HuH-7 (cell line): ENCODE results near the gene ECI1.
"Not testable (repeated sequence)": the region's sequence is repeated elsewhere in the genome, so short reads cannot be mapped to it uniquely, and the experiment has no call there.

ENCODE experiments used
- DNase-seq: peaks from one replicate; pipeline ENCODE4 v3.0.0; 2011; ENCODE audit warnings: low spot score

The ECI1 gene

DNA sequence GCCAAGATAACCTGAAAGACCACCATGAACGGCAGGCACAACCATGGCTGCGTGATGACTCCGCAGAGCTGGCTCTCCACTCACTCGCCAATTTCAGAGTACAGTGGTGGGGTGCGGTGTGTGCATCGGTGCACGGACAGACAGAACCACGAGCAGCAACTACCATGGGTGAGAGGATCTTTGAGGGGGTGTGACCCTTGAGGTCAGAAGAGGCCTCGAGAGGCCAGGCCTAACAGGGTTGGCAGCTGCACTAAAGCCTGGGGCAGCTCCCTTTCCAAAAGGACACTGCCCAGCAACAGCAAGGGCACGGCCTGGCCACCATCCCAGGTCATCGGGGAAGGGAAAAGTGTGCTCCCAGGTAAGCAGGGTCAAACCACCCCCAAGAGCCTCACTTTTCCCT lies 1.9 kb upstream of the ECI1 start:
- DNase-seq: no peak

DNA sequence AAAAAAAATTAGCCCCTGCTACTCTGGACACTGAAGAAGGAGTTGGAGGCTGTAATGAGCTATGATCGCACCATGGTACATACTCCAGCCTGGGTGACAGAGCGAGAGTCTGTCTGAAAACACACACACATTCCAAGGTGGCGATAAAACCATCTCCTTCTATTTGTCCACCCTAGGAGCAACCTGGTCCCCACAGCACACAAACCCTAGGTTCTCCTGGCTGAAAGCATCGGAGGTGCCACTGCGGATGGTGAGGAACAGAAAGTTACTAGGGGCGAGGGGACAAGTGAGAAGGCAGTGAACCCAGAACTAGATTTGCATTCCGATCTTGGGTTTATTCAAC lies 1.4 kb upstream of the ECI1 start:
- DNase-seq: no peak

DNA sequence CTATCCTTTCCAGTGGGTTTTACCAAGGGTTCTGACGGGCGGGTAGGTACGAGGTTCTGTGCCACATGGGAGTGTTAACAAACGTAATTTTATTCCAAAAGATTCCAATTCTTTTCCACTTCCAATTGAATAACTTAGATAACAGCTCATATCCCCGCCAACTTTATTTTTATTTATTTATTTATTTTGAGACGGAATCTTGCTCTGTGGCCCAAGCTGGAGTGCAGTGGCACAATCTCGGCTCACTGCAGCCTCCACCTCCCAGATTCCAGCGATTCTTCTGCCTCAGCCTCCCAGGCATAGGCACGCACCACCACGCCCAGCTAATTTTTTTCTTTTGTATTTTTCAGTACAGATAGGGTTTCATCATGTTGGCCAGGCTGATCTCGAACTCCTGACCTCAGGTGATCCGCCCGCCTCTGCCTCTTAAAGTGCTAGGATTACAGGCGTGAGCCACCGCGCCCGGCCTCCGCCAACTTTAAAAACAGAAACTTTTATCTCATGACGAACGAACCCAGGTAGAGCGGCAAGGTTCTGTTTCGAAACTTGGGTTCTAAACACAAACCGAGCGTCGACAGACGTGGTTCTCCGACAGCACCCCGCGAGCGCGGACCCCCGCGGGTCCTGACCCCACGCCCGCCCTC lies 613 bp downstream of the ECI1 start:
- DNase-seq: no peak

DNA sequence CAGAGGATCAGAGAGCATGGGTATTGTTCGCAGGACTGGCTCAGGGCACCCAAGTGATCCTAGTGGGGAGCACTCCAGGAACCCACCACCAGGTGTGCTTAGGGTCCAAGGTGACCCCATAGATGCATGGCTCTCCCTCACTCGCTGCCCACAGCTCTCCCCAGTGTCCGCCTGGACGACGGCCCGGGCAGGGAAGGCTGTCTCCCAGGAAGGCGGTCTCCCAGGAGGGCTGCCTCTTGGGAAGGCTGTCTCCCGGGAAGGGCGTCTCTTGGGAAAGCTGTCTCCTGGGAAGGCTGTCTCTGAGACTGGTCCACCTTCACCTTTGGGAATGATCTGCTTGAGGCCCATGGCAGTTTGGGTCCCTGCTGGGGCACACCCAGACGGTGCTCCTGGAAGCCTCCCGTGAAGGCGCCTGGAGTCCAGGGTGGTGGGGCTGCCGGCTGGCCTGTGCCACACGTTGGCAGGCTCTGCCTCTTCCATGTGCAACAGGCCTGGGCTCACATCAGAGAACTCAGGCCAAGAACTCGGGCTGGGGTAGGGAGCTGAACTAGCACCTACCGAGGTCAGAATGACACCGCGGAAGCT lies 5.0 kb downstream of the ECI1 start:
- DNase-seq: no peak

DNA sequence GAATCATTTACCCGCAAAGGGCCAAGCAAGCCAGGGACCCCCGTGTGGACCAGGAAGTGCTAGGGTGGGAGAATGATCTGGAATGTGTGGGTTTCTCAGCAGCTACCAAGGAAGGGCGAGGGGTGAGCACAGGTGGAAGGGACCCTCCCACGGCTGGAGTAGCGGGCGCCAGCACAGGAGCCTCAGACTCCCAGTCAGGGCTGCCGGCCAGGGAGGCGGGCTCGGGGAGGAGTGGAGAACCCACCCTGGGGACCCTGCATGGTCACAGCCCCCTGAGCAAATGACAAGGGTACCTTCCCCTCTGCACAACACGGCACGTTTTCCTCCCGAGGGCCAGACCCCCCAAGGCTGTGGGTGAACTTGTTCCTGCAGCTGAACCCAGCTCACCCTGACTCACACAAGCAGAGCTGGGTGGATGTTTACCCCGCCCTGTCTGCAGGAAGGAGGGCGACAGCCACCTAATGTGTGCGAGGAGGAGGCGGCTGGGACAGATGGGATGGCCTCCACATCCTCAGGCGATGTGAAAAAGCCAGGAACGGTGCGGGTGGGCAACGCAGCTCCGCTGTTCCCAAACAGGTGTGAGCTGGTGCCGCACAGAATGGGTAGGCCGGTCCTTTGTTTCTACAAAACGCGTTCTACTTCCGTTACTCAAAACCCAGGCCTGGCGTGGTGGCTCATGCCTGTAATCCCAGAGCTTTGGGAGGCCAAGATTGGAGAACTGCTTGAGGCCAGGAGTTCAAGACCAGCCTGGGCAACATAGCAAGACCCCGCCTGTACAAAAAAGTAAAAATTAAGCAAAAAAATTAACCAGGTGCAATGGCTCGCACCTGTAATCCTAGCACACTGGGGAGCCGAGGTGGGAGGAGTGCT lies 6.2 kb downstream of the ECI1 start:
- DNase-seq: no peak

DNA sequence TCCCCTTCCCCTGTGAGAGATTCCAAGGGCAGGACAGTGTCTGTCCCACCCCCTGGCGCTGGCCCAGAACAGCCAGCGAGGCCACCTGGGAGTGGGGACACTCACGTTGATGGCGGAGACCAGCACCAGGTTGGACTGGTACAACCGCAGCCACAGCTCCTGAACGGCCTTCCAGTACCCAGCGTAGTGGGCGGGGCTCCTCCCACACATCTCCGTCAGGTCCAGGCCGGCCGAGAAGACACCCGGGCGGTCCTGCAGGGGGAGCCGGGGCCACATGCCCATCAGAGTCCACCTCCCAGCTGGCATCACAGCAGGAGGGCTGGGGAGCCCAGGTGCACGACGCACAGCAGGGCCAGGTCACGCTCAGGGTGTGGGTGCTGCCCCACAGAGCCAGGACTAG lies 7.1 kb downstream of the ECI1 start:
- no peak for DNase-seq

DNA sequence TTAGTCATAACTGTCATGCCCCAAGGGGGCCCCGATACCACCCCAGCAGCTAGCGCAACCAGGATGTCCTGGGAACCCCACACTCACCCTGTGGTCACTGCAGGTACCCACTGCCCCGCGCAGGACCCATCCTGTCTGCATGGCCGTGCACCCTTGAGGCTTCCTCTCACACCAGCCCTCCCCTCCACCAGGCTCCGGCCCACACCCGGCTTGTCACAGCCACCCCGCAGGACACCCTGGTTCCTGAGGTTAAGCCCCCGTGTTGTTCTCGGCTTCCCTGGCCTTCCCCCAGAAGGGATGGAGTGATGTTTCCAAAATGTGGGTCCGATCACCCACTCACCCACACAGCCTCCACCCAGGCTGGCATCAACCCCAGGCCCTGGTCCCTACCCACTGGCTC lies 7.6 kb downstream of the ECI1 start:
- no peak for DNase-seq

DNA sequence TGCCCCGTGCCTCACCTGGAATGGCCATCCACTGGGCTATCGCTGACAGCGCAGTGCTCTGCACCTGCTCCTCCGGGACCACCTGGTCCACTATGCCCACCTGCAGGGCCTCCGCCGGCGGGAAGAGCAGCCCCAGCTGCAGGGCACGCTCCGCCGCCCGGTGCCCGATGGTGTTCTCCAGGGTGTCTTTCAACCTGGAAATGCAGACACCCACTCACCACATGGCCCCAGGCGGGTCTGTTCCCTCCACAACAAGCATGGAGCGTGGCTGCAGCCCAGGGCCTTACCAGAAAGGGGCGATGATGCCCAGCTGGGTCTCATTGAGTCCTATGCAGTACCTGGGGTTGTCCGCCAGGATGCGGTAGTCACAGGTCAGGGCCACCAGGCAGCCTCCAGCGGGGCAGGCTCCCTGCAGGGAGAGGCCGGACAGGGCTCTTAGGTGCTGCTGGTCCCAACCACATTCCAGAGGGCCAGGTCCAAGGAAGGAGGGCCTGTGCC lies 8.3 kb downstream of the ECI1 start:
- DNase-seq: peak; percentile 73

DNA sequence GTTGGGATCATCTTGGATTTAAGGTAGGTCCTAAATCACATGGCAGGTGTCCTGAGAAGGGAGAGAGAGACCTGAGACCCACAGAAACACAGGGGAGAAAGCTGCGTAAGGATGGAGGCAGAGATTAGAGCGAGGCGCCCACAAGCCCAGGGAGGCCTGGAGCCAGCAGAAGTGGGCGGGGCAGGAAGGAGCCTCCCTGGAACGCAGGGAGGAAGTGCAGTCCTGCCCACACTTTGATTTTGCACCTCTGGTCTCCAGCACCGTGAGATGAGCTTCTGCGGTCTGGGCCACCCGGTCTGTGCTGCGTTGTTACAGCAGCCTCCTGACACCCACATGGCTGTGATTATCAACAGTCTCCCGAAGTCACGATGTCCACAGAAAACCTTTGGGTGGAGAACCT lies 8.8 kb downstream of the ECI1 start:
- no peak for DNase-seq

DNA sequence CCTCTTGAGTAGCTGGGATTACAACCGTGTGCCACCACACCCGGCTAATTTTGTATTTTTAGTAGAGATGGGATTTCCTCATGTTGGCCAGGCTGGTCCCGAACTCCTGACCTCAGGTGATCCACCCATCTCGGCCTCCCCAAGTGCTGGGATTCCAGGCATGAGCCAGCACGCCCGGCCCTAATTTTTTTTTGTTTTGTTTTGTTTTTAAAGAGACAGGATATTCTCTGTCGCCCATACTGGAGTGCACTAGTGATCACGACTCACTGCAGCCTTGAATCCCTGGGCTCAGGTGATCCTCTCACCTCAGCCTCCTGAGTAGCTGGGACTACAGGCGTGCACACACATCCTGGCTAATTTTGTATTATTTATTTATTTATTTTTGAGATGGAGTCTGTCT lies 11.1 kb downstream of the ECI1 start:
- not testable (repeated sequence) for DNase-seq

DNA sequence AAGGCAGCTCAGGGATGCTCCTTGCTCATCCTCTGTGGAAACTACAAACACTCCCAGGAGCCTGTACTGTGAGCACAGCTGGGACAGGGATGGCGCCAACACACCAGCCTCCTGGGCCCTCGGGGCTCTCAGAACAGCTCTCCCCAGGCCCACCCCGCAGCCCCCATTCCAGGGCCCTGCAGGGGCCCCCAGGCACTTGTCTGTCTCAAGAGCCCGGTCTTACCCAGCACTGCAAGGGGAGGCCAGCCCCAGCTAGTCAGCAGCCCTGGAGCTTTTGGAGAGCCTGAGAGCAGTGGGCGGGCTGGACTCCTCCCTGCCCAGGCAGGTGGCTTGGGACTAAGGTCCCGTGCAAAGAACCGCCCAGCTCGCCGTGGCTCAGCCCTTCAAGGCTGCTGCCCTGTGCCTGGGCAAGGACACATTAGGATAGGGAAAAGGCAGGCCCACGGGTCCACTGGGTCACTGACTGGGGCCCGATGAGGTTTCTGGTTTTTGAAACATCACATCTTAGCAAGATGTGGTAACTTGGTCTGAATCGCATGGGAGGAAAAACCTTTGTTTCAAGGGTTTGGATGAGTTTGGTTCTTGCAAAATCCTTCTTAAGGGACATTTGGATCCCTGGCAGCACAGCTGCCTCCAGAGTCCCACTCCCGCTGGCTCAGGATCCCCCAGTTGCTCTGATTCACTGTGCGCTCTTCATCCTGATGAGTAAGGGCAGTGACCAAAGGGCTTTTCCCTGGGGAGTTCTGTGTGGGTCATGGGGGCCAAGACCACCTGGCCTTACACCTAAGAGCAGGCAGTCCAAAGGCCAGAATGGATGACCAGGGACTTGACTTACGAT lies 12.3 kb downstream of the ECI1 start:
- DNase-seq: no peak

DNA sequence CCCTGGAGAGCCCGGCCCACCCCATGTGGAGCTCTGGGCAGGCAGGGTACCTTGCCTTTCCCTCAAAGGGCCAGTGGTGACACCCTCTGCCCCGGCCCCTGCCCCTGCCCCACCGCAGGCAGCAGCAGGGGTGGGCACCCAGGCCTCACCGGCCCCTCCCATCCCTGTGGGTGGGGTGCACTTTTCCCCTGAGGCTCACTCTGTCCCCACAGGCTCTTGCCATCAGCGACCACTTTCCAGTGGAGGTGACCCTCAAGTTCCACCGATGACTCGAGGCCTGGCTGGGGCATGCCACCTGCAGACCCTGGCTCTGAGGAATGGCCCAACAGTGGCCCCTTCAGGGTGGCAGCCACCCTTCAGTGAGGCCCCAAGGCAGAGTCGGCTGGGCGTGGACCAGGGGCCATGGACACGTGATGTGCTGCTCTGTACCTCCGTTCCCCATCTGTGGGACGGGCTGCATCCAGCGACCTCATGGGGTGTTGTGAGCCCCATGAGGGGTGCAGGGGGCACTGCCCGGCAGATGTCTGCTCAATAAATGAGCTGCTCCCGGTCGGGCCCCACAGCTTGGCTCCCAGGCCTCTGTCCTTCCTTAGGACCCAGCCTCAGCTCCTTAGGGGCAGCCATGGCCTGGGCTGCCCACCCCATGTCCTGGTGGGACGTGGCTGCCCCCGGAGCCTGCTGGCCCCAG lies 13.1 kb downstream of the ECI1 start:
- no peak for DNase-seq

DNA sequence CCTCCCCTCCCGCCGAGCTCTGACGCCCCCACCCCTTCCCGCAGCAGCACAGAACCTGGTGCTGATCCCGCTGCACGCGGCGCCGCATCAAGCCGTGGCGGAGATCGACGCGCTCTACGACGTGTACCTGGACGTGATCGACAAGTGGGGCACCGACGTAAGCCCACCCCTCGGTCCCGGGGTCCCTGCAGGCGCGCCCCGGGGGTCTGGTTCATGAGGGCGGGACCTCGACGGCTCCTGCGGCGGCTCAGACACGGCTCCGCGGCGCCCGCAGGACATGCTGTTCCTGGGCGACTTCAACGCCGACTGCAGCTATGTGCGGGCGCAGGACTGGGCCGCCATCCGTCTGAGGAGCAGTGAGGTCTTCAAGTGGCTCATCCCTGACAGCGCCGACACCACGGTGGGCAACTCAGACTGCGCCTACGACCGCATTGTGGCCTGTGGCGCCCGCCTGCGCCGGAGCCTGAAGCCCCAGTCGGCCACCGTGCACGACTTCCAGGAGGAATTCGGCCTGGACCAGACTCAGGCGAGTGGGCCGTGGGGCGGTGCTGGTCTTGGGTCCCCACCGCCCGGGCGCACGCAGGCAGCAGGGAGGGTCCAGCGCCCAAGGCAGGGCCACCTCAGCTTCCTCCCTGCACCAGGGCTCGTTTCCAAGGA lies 13.8 kb downstream of the ECI1 start:
- DNase-seq: no peak

DNA sequence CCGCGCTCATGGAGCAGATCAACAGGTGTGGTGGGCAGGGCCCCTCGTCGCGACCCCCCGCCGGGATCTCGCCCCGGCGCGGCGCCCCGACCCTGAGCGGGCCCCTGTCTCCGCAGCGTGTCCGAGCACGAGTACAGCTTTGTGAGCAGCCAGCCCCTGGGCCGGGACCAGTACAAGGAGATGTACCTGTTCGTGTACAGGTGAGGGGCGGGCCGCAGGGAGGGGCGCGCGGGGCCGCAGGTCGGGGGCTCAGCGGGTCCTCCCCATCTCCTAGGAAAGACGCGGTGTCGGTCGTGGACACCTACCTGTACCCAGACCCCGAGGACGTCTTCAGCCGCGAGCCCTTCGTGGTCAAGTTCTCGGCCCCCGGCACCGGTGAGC lies 14.3 kb downstream of the ECI1 start:
- no peak for DNase-seq

DNA sequence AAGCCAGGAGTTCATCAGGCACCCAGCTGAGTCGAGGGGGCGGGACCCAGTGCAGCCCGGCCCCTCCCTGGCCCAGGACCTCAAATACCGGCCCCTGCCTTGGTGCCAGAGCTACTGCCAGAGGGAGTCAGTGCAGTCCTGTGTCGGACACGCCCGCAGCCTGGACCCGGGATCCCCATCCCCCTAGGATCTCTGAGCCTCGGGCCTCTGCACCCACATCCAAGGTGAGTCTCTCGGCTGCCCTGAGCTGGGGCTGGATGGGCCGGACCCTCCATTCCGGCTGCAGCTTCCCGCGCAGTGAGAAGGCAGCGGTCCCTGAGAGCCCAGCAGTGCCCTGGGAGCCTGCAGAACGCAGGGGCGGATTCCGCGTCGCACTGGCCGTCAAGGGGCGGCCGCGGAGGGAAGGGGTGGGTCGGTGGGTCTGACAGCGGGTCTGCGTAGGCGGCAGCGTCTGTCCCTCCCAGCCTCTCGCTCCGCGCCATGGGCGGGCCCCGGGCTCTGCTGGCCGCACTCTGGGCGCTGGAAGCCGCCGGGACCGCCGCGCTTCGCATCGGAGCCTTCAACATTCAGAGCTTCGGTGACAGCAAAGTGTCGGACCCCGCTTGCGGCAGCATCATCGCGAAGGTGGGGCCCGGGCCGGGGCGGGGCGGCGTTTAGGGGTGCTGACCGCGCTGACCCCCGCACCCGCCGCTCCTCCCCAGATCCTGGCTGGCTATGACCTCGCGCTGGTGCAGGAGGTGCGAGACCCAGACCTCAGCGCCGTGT lies 14.9 kb downstream of the ECI1 start, which contains the start of gene DNASE1L2:
DNASE1L2 (plus strand) TSS at position 108 of the 765 bp plus-strand sequence; CDS start at position 481, 373 bp downstream.
- DNase-seq: no peak

DNA sequence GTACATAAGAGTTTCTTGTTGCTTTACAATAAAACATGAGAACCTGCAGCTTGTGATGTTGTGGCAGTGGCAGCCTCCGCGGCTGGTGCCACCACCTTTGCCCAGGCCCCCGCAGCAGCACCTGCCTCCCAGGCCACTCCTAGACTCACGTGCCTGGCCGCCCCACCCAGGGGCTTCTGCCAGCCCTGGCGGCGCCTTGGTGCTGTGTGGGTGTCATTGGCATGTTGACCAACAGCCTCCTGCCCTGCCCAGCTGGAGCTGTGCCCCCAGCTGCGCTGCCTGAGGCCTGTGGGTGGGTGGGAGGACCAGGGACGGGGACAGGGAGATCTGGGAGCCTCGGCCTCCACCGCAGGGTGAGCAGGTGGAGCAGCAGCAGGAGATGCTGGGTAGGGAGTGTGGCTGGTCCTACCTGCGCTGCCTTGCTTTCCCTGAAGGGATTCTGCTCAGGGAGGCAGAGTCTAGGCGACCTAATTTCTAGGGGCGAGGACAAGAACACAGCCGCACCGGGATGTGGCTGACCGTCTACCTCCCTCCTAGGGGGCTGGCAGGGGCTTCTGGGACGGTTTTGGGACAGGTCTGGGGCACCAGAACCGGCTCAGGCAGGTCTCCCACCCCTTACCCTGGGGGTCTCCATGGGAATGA lies 15.6 kb downstream of the ECI1 start:
- DNase-seq: no peak

DNA sequence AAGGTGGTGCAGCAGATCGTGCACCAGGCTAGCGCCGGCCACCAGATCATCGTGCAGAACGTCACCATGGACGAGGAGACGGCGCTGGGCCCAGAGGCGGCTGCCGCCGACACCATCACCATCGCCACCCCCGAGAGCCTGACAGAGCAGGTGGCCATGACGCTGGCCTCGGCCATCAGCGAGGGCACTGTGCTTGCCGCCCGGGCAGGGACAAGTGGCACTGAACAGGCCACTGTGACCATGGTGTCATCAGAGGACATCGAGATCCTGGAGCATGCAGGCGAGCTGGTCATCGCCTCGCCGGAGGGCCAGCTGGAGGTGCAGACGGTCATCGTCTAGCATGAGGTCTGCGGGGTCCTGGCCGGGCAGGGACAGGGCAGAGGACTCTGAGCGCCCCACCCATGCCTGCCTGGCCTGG lies 16.1 kb downstream of the ECI1 start:
- no peak for DNase-seq

DNA sequence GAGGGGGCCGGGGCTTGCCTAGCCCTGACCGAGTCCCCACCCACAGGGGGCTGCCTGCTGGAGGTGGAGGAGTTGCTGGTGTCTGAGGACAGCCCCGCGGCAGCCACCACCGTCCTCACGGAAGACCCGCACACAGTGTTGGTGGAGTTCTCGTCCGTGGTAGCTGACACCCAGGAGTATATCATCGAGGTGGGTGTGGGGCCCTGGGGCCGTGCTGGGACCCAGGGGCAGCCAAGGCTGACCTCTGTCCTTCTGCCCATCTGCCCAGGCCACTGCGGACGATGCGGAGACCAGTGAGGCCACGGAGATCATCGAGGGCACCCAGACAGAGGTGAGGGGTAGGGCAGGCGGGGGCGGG lies 16.6 kb downstream of the ECI1 start:
- no peak for DNase-seq

DNA sequence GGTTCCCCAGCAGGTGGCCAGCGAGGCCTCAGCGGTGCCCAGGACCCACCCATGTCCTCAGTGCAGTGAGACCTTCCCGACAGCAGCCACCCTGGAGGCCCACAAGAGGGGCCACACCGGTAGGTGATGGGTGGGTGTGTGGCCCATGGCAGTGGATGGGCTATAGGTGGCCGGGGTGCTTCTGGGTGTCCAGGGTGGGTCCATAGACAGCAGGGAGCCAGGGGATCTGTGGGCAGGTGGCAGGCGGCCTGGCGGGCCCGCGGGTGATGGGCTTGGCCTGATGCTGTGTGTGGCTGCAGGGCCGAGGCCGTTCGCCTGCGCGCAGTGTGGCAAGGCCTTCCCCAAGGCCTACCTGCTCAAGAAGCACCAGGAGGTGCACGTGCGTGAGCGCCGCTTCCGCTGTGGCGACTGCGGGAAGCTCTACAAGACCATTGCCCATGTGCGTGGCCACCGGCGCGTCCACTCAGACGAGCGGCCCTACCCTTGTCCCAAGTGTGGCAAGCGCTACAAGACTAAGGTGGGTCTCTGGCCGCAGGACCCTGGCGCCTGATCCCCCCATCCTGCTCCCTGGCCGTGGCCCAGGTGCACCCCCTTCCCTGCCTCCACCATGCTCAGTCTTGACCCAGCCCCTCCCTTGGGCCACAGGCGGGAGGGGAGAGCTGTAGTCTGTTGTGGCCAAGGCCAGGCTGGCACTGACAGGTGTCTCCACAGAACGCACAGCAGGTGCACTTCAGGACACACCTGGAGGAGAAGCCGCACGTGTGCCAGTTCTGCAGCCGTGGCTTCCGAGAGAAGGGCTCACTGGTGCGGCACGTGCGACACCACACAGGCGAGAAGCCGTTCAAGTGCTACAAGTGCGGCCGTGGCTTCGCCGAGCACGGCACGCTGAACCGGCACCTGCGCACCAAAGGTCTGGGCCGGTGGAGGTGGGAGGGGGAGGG lies 17.2 kb downstream of the ECI1 start:
- DNase-seq: no peak
